ENCODE data around the gene HFM1.
A peak's percentile ranks its signal among the peaks of the same experiment; 100 is the strongest.
"Not testable (repeated sequence)": the region's sequence is repeated elsewhere in the genome, so short reads cannot be mapped to it uniquely, and the experiment has no call there.

HFM1 gene

GRCh38 chr1:91404151-91405012 lies at the start of gene HFM1:
TSS of gene HFM1 (minus strand) at chr1:91404837. CDS start at chr1:91401082, 3,755 bp downstream.
- DNase-seq = peak; percentile 15

DNA sequence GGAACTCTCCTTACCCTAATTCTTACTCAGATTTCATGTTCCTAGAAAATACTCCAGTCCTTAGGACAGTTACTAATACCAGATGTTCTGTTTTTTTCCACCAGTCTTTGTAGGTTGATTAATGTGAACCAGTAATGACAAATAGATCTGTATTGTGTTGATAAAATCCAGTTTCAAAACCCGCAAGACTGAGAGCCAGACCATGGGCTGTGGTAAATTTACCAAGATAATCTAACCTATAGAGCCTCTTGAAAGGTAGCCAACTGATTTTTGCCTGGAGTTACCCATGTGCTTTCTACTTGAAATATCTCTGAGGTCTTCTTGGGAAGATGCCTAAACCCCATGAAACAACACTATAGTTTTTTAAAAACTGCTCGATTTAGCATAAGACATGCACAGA lies 49.5 kb upstream of the HFM1 start:
- no peak for DNase-seq

DNA sequence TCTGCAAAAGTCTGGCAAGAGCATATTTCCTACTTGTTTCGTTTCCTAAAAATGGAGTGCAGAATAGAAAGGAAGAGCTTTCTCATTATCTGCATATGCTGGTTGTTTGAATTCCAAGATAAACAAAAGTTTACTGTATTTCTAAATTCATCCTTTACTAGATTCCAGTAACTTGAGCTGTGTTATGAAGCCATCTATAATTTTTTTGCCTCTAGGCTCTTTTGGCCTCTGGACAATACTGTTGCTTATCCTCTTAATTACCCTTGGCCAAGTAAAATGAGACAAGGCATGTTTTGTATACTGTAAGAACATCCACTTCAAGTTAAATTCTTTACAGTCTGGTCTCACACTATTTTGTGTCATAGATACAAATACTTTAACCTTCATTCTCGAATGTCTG lies 45.6 kb upstream of the HFM1 start:
- no peak for DNase-seq

GRCh38 chr1:91447782-91448181 lies 43.1 kb upstream of the HFM1 start:
- DNase-seq = not testable (repeated sequence)

DNA sequence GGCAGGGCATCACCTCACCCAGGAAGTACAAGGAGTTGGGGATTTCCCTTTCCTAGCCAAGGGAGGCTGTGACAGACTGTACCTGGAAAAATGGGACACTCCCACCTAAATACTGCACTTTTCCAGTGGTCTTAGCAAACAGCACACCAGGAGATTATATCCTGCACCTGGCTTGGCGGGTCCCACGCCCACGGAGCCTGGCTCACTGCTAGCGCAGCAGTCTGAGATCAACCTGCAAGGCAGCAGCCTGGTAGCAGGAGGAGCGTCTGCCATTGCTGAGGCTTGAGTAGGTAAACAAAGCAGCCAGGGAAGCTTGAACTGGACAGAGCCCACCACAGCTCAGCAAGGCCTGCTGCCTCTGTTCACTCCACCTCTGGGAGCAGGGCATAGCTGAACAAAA lies 37.3 kb upstream of the HFM1 start:
- DNase-seq = not testable (repeated sequence)

GRCh38 chr1:91440847-91441246 lies 36.2 kb upstream of the HFM1 start:
- no peak for DNase-seq

GRCh38 chr1:91439016-91439415 lies 34.4 kb upstream of the HFM1 start:
- no peak for DNase-seq

GRCh38 chr1:91428182-91428798 lies 23.7 kb upstream of the HFM1 start:
- no peak for DNase-seq

DNA sequence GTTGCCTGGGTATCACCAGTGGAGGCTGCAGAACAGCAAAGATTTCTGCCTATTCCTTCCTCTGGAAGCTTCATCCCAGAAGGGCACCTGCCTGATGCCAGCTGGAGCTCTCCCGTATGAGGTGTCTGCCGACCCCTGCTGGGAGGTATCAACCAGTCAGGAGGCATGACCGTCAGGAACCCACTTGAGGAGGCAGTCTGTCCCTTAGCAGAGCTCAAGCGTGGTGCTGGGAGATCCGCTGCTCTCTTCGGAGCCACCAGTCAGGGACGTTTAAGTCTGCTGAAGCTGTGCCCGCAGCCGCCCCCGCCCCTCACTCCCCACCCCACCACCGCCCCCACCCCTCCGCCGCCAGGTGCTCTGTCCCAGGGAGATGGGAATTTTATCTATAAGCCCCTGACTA lies 23.1 kb upstream of the HFM1 start:
- DNase-seq = no peak

- not testable (repeated sequence) for DNase-seq
Observed at GRCh38 chr1:91422523-91422922, 17.9 kb upstream of the HFM1 start.

GRCh38 chr1:91412371-91412770 lies 7.7 kb upstream of the HFM1 start:
- no peak for DNase-seq

DNA sequence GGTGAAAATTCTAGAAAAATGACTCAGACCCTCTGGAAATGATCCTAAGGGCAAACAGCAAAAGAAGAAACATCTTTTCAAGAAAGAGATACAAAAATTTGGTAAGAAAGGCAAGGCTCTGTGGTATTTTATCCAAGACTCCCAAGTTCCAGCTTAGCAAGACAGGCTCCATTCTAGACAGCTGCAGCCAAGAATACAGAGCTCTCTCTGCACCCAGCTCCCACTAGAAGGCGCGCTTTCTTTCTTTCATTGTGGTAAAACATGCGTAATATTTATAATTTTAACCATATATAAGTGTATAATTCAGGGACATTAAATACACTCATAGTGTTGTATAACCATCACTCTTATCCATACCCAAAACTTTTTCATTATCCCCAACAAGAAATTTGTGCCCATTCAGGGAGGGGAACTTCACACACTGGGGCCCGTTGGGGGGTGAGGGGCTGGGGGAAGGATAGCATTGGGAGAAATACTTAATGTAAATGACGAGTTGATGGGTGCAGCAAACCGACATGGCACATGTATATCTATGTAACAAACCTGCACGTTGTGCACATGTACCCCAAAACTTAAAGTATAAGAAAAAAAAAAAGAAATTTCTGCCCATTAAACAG lies 2.2 kb upstream of the HFM1 start:
- no peak for DNase-seq

- DNase-seq = no peak
Observed at GRCh38 chr1:91402023-91402422, 2.6 kb downstream of the HFM1 start.

- DNase-seq = no peak
Observed at GRCh38 chr1:91400133-91400725, 4.4 kb downstream of the HFM1 start.

GRCh38 chr1:91398291-91398690 lies 6.3 kb downstream of the HFM1 start:
- no peak for DNase-seq

DNA sequence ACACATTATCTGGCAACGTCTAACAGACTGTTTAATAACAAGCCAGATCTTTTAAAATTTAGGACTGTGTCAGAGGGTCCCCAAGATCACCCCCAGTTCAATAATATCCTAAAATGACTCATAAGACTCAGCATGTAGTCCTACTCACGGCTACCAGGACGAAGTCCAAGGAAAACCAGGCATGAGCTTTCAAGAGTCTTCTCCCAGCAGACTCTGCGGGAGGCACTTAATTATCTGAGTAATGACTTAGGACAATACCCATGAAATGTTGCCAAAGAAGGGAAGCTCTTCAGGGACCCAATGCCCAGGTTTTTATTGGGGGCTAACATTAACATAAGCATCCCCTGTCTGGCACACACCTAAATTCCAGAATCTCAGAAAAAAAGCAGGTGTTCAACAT lies 7.0 kb downstream of the HFM1 start:
- DNase-seq = no peak

DNA sequence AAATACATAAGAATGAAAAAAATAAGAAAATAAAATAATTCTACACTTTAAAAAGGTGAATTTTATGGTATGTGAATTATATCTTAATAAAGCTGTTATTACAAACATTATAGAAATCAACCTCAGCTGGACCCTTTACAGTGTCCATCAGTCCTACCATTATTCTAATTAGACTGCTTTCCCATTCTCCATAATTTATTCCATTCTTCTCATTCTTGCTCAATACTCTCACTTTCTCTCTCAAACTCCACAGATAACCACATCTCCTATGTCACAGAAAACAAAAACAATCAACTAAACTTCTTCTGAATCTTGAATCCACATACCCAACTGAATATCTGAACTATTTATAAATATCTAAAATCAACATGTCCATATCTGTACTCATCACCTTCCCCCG lies 11.6 kb downstream of the HFM1 start:
- DNase-seq = no peak

GRCh38 chr1:91386109-91386508 lies 18.5 kb downstream of the HFM1 start:
- no peak for DNase-seq

GRCh38 chr1:91383456-91383855 lies 21.2 kb downstream of the HFM1 start:
- no peak for DNase-seq

DNA sequence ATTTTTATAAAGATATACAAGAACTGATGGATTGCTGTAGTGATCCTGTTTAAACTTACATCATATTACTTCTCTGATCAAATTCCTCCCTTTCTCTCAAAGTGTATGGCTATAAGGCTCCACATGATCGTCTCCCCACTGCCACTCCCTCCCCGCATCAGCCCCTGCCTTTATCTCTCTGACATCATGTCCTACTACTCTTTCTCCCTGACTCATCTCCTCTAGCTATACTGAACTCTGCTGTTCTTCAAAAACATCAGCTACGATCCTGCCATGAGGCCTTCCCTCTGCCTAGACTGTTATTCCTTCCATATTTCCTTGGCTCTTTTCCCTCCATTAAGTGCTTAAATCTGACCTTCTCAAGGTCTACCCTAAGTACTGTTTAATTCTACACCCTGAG lies 22.8 kb downstream of the HFM1 start:
- DNase-seq = no peak

DNA sequence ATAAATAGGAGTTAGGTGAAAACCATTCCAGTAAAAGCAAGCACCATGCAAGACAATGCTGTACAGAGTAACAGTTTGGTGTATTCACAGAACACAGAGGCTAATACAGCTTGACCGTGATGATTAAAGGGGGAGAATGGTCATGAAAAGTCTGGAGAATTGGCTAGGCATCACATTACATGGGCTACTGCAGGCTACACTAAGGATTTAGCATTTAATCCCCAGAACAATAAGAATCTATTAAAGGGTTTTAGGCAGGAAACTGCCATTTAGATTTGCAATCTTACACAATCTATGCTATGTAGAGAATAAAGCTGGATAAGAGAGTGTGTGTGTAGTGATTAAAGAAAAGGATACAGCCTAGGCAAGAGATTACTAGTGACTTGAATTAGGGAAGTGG lies 30.6 kb downstream of the HFM1 start:
- no peak for DNase-seq

GRCh38 chr1:91372230-91372629 lies 32.4 kb downstream of the HFM1 start:
- not testable (repeated sequence) for DNase-seq

DNA sequence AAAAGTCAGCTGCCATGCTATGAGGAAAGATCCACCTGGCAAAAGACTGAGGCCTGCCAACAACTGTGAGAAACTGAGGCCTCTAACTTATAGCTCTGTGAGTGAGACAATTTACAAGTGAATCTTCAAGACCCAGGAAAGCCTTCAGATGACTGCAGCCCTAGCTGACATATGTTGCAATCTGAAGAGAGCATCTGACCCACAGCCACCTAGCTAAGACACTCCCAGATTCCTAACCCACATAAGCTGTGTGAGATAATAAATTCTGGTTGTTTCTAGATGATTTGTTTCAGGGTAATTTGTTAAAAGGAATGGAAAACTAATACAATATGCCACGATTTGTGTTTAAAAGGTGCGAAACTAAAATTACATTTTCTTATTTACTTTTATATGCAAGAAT lies 55.1 kb downstream of the HFM1 start:
- DNase-seq = no peak

- no peak for DNase-seq
Observed at GRCh38 chr1:91346824-91347223, 57.8 kb downstream of the HFM1 start.

All from activated naive CD4-positive, alpha-beta T cell treated with Interleukin-2 at 50 U/mL for 16 hours (primary cell).